PC-3 (cell line): ENCODE data around the gene PSMA5.

Experiments
- EZH2phosphoT487 ChIP-seq: fragments of 300-600 bp; sonication (generic); IDR thresholded peaks from 2 replicates; pipeline ENCODE4 v1.6.1; 2018; ENCODE audit warnings: mild to moderate bottlenecking, antibody characterized with exemption, low read length, borderline replicate concordance
- TF ChIP-seq, protein P1 (sequence below): fragments of 300-600 bp; sonication (generic); conservative IDR thresholded peaks from 2 replicates; pipeline ENCODE4 v1.5.1; 2017; ENCODE audit warnings: antibody characterized with exemption, low read depth, mild to moderate bottlenecking, low read length

DNA sequence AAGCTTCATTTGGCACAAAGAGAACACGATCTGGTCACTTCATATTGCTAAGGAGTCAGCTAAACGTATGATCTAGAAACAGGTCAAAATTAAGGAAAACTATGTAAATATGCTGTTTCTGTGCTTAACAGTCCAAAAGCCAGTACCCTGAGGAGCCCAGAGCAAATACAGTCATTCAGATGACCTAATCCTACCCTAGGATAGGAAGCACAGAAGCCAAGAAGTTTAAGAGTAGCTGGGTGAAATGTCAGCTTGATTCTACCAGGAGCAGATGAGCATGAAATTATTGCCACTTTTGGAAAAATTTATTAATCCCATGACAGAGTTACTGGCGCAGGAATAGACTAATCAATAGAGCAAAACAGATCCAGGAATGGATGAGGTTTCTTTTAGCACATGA is 46.8 kb downstream of the PSMA5 start:
- TF ChIP-seq, protein P1, sequence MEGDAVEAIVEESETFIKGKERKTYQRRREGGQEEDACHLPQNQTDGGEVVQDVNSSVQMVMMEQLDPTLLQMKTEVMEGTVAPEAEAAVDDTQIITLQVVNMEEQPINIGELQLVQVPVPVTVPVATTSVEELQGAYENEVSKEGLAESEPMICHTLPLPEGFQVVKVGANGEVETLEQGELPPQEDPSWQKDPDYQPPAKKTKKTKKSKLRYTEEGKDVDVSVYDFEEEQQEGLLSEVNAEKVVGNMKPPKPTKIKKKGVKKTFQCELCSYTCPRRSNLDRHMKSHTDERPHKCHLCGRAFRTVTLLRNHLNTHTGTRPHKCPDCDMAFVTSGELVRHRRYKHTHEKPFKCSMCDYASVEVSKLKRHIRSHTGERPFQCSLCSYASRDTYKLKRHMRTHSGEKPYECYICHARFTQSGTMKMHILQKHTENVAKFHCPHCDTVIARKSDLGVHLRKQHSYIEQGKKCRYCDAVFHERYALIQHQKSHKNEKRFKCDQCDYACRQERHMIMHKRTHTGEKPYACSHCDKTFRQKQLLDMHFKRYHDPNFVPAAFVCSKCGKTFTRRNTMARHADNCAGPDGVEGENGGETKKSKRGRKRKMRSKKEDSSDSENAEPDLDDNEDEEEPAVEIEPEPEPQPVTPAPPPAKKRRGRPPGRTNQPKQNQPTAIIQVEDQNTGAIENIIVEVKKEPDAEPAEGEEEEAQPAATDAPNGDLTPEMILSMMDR = no peak
- TF ChIP-seq EZH2phosphoT487 = no peak
